HepG2 (cell line): ENCODE results near the gene ADSS1. TPM values are rescaled to one million over a fixed set of nuclear protein-coding genes. Genes with fewer than 3 reads are reported as not detected.
A peak's percentile ranks its signal among the peaks of the same experiment; 100 is the strongest.

Experiments used
- ARHGAP35 ChIP-seq: sonication (generic); formaldehyde crosslinking; IDR thresholded peaks from 2 replicates; pipeline ENCODE4 v1.9.0; 2022; ENCODE audit warnings: mild to moderate bottlenecking, inconsistent platforms, moderate library complexity, missing genetic modification reagents, borderline replicate concordance
- CENPT ChIP-seq: sonication (generic); formaldehyde crosslinking; IDR thresholded peaks from 2 replicates; pipeline ENCODE4 v1.8.0; 2022; ENCODE audit warnings: low read depth, mild to moderate bottlenecking, moderate library complexity, missing genetic modification reagents
- DNMT1 ChIP-seq: sonication (generic); formaldehyde crosslinking; IDR thresholded peaks from 2 replicates; pipeline ENCODE4 v1.5.1; 2020; ENCODE audit warnings: mild to moderate bottlenecking, missing genetic modification reagents
- ISL2 ChIP-seq: sonication (generic); formaldehyde crosslinking; IDR thresholded peaks from 2 replicates; pipeline ENCODE4 v1.5.0; 2020; ENCODE audit warnings: missing genetic modification reagents
- KMT2B ChIP-seq: IDR thresholded peaks from 2 replicates; pipeline ENCODE4 v1.6.1; 2016; ENCODE audit warnings: missing genetic modification reagents, missing compliant biosample characterization
- MEIS1 ChIP-seq: sonication (generic); formaldehyde crosslinking; IDR thresholded peaks from 2 replicates; pipeline ENCODE4 v1.9.0; 2021; ENCODE audit warnings: mild to moderate bottlenecking, missing genetic modification reagents, moderate library complexity, borderline replicate concordance
- UBTF ChIP-seq: sonication (generic); formaldehyde crosslinking; IDR thresholded peaks from 2 replicates; pipeline ENCODE4 v1.4.0; 2020; ENCODE audit warnings: mild to moderate bottlenecking, missing genetic modification reagents
- ZBED4 ChIP-seq: sonication (generic); formaldehyde crosslinking; IDR thresholded peaks from 2 replicates; pipeline ENCODE4 v1.4.0; 2020; ENCODE audit warnings: missing genetic modification reagents, borderline replicate concordance
- ZNF501 ChIP-seq: sonication (generic); formaldehyde crosslinking; IDR thresholded peaks from 2 replicates; pipeline ENCODE4 v1.5.1; 2020; ENCODE audit warnings: mild to moderate bottlenecking, moderate library complexity, missing genetic modification reagents
- ZNF510 ChIP-seq: sonication (generic); formaldehyde crosslinking; IDR thresholded peaks from 2 replicates; pipeline ENCODE4 v1.4.0; 2020; ENCODE audit warnings: low read depth, mild to moderate bottlenecking, missing genetic modification reagents
- ZNF792 ChIP-seq: IDR thresholded peaks from 2 replicates; pipeline ENCODE4 v1.6.1; 2016
- polyA plus RNA-seq, 8 experiments: library from polyadenylated mRNA; depleted of rRNA in 3 of 8; stranded (reverse) in 7 of 8; unstranded in 1 of 8; fragments of >200 nt; fragmentation: Illumina TruSeq in 4 of 8; extraction: Trizol in 4 of 8; gene quantifications; 2 replicates each; pipeline versions ENCODE4 v1.2.1 to v1.2.3, GENCODE V29; 2011 to 2016; ENCODE audit warnings: low read depth in 4 of 8, missing spikeins in 1 of 8, mixed read lengths in 1 of 8; ENCODE audit not compliant: insufficient read depth in 1 of 8
- total RNA-seq, 5 experiments: library from RNA; depleted of rRNA; stranded (reverse); fragments of >200 nt; fragmentation: Illumina TruSeq; extraction: Trizol; gene quantifications; 2 replicates each; pipeline ENCODE4 v1.2.3, GENCODE V29; 2016; ENCODE audit warnings: low read depth in 1 of 5
- TF ChIP-seq, protein P1 (sequence below): IDR thresholded peaks from 2 replicates; pipeline ENCODE4 v1.6.1; 2016; ENCODE audit warnings: mild to moderate bottlenecking, missing biosample characterization, missing genetic modification reagents
- TF ChIP-seq, protein P2 (sequence below): sonication (generic); IDR thresholded peaks from 2 replicates; pipeline ENCODE4 v1.6.1; 2016; ENCODE audit warnings: low read depth, borderline replicate concordance
- TF ChIP-seq, protein P3 (sequence below): sonication (generic); formaldehyde crosslinking; IDR thresholded peaks from 2 replicates; pipeline ENCODE4 v1.8.0; 2022; ENCODE audit warnings: missing genetic modification reagents, mild to moderate bottlenecking, moderate library complexity, borderline replicate concordance
- TF ChIP-seq, protein P4 (sequence below): sonication (generic); formaldehyde crosslinking; IDR thresholded peaks from 2 replicates; pipeline ENCODE4 v1.4.0; 2020; ENCODE audit warnings: missing genetic modification reagents, borderline replicate concordance

The ADSS1 gene
- total and polyA plus RNA-seq, 2 of the 13 experiments (the other 11 are each of a cell fraction or from before 2014, with no cell fraction given), result 1.0 to 36.7 TPM

GRCh38 chr14:104735830-104736642 is 12.0 kb downstream of the ADSS1 start (continued):
- TF ChIP-seq, protein P1, sequence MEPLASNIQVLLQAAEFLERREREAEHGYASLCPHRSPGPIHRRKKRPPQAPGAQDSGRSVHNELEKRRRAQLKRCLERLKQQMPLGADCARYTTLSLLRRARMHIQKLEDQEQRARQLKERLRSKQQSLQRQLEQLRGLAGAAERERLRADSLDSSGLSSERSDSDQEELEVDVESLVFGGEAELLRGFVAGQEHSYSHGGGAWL, result 0 out of 2 replicates have a peak, but pooled peaks have one; percentile 61
- peak; percentile 90; the same call in 1 of the 2 replicates for TF ChIP-seq ZNF792
- TF ChIP-seq ARHGAP35 (CRISPR knock-in tag), result peak; percentile 89; the same call in 1 of the 2 replicates
- TF ChIP-seq KMT2B, result peak; percentile 77; the same call in 1 of the 2 replicates
- peak; percentile 49; the same call in 1 of the 2 replicates for TF ChIP-seq ZNF510 (CRISPR knock-in tag)
- TF ChIP-seq ISL2 (CRISPR knock-in tag), result peak; percentile 50; the same call in 1 of the 2 replicates
- TF ChIP-seq MEIS1, result peak; percentile 91
- 0 out of 2 replicates have a peak, but pooled peaks have one; percentile 76 for TF ChIP-seq CENPT (CRISPR knock-in tag)
- peak; percentile 70 for TF ChIP-seq UBTF (CRISPR knock-in tag)
- peak; percentile 87; the same call in 1 of the 2 replicates for TF ChIP-seq ZBED4 (CRISPR knock-in tag)
- TF ChIP-seq, protein P2, sequence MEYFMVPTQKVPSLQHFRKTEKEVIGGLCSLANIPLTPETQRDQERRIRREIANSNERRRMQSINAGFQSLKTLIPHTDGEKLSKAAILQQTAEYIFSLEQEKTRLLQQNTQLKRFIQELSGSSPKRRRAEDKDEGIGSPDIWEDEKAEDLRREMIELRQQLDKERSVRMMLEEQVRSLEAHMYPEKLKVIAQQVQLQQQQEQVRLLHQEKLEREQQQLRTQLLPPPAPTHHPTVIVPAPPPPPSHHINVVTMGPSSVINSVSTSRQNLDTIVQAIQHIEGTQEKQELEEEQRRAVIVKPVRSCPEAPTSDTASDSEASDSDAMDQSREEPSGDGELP, result peak; percentile 82; the same call in 1 of the 2 replicates
- TF ChIP-seq, protein P3, sequence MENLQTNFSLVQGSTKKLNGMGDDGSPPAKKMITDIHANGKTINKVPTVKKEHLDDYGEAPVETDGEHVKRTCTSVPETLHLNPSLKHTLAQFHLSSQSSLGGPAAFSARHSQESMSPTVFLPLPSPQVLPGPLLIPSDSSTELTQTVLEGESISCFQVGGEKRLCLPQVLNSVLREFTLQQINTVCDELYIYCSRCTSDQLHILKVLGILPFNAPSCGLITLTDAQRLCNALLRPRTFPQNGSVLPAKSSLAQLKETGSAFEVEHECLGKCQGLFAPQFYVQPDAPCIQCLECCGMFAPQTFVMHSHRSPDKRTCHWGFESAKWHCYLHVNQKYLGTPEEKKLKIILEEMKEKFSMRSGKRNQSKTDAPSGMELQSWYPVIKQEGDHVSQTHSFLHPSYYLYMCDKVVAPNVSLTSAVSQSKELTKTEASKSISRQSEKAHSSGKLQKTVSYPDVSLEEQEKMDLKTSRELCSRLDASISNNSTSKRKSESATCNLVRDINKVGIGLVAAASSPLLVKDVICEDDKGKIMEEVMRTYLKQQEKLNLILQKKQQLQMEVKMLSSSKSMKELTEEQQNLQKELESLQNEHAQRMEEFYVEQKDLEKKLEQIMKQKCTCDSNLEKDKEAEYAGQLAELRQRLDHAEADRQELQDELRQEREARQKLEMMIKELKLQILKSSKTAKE (CRISPR knock-in tag), result peak; percentile 99
- TF ChIP-seq DNMT1 (CRISPR knock-in tag), result no peak
- TF ChIP-seq ZNF501, result peak; percentile 86
- TF ChIP-seq, protein P4, sequence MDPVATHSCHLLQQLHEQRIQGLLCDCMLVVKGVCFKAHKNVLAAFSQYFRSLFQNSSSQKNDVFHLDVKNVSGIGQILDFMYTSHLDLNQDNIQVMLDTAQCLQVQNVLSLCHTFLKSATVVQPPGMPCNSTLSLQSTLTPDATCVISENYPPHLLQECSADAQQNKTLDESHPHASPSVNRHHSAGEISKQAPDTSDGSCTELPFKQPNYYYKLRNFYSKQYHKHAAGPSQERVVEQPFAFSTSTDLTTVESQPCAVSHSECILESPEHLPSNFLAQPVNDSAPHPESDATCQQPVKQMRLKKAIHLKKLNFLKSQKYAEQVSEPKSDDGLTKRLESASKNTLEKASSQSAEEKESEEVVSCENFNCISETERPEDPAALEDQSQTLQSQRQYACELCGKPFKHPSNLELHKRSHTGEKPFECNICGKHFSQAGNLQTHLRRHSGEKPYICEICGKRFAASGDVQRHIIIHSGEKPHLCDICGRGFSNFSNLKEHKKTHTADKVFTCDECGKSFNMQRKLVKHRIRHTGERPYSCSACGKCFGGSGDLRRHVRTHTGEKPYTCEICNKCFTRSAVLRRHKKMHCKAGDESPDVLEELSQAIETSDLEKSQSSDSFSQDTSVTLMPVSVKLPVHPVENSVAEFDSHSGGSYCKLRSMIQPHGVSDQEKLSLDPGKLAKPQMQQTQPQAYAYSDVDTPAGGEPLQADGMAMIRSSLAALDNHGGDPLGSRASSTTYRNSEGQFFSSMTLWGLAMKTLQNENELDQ (CRISPR knock-in tag), result no peak
